HG02973 (cell line): Measurements from ENCODE around the gene SHB.

Experiments used
- ATAC-seq: cut with Tn5 transposase; IDR thresholded peaks from one replicate; pipeline ENCODE4 v1.9.1; 2021; ENCODE audit warnings: moderate library complexity; ENCODE audit not compliant: unreplicated experiment

The SHB gene

DNA sequence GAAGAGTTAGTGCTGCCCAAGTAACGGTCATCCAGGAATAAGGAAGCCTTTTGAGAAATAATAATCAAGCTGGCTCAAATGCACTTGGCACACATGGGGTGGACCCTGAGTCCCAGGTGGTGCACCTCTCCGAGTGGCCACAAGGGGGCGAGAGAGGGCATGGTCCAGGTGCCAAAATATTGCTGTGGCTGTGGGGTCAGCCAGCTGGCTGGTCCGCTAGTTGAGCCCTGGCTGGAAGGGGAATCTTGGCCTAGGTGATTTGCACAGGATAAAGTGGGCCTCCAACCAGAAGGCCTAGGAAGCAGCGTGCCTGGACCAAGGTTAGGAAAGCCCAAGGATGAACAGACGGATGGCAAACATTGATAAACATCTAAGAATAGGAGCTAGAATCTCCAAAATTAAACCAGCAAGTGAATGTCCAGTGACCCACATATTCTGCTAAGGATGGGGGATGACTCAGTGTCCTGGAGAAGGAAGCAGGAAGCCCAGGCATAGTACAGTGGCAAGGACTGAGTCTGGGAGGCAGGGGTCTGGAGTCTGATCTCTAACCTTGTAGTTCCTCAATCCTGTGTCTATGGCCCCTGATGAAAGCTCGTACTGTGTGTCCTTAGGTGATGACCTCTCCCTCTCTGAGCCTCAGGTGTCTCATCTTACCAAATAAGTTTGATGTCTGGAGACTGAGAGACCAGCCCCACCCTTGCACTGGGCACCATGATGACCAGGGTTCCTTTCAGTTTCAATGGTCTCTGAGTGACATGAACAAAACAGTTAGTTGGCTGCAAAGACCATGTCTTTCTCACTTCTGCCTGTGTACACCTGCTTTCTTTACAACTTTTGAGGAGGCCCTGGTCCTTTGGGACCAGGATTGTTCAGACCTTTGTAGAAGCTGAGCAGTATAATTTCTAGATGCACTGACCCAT lies 19.2 kb upstream of the SHB start:
- no peak for ATAC-seq

DNA sequence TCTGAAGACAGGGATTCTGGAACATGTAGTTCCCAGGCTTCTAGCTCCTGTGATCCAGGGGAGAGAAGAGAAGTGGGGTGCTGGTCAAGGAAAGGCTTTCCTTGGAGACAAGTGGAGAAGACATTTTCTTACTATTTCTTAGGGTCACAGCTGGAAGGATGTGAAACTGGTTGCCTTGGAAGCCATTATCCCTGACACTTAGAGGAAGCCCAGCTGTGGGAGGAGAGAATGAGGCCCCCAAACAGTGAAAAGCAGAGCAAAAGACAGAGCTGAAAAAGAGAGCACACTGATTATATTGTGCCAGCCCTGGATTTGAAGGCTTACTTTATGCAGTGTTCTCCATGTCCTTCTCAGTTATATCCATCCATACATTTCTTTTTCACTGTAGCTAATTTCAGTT lies 17.5 kb upstream of the SHB start:
- no peak for ATAC-seq

DNA sequence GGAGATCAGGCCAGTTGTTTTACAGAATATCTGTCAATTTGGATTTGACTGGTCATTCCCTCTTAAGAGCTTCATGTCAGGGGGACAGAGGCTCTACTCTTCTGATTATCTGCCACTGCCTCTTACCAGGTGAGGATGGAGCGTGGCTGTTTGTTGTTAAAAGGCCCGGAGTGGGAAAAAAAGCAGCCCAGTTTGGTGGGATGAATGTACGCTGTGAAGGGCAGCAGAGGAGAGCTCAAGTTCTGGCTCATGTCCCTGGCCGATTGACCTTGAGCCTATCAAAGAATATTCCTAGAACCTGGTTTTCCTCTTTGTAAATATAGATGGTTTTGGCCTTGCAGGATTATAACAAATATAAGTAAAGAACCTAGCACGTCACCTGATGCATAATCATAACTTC lies 16.3 kb upstream of the SHB start:
- ATAC-seq: no peak

GRCh38 chr9:38084556-38084880 lies 15.5 kb upstream of the SHB start:
- ATAC-seq: no peak

- no peak for ATAC-seq
These were observed 15.0 kb upstream of the SHB start for GRCh38 chr9:38083858-38084555.

- ATAC-seq: no peak
These were observed 13.6 kb upstream of the SHB start for GRCh38 chr9:38082446-38083287.

GRCh38 chr9:38081356-38082108 lies 12.5 kb upstream of the SHB start:
- ATAC-seq: no peak

DNA sequence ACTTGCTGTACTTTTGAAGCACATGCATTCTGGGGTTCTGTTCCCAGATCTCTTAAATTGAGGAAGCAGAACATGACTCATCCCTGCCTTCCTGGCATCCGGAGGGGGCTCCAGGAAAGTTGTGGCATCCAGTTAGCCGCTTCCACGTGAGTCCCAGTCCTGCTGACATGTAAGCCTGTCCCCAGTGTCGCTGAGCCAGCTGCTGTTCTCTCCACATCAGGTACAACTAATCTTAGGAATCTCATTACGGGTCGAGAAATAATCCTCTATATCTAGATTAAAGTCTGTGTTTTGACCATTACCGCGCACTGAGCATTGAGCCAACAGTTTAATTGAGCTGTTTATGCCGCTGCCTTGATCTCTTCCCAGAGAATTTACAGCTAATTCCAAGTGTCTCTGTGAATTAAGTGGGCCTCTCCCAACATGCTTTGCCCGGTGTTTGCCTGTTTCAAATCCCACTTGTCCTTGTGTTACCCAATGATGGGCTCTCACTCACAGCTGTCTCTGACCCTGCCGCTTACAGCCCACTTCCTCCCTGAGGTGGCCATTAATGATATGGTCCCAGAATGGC lies 10.5 kb upstream of the SHB start:
- ATAC-seq: no peak

GRCh38 chr9:38075272-38075671 lies 6.2 kb upstream of the SHB start:
- no peak for ATAC-seq

DNA sequence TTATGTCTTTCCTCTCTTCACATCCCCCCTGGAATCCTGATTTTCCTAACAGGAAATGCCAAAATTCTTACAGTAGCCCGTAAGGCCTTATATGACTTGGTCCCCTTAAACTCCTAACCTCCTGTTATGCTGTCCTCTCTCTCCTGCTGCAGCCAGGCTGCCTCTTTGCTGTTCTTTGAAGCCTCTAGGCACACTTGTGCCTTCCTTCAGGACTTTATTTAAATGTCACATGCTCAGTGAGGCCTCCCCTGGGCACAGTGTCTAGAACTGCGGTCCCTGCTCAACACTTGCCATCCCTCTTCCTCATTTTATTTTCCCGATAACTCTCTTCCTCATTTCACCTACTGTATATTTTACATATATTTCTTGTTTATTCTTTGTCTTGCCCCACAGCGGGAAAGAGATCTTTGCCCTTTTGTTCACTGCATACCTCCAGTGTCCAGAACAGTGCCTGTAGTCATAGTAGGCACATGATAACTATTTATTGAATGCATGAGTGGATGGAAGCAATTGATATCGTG lies 5.5 kb upstream of the SHB start:
- no peak for ATAC-seq

GRCh38 chr9:38073882-38074281 lies 4.9 kb upstream of the SHB start:
- no peak for ATAC-seq

DNA sequence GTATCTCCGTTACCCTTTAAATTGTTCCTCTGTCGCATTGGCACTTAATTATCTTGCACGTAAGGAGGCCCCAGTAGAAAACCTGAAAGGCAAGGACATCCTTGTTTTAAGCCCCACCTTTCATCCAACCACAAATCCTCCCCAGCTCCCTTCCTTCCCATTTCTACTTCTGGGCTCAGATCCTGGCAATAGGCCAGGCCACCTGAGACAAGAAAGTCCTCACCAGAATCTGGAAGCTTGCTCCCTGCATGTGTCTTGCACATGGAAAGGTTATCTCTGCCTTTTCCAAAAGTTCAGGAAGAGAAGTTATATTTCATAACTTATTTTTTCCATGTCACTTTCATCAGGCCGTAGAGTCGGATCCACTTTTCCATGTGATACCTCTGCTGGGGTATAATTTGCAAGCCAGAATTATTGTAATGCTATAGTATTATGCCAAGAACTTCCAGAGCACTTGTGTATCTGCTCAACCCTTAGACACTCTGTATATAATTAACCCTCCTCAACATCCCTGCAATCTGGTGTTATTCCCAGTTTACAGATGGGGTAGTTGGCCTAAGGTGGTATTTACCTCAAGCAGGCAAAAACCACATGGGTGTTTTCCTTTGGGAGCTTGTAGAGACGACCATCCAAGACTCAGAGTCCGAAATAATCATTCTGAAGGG lies 2.6 kb upstream of the SHB start:
- ATAC-seq: no peak

DNA sequence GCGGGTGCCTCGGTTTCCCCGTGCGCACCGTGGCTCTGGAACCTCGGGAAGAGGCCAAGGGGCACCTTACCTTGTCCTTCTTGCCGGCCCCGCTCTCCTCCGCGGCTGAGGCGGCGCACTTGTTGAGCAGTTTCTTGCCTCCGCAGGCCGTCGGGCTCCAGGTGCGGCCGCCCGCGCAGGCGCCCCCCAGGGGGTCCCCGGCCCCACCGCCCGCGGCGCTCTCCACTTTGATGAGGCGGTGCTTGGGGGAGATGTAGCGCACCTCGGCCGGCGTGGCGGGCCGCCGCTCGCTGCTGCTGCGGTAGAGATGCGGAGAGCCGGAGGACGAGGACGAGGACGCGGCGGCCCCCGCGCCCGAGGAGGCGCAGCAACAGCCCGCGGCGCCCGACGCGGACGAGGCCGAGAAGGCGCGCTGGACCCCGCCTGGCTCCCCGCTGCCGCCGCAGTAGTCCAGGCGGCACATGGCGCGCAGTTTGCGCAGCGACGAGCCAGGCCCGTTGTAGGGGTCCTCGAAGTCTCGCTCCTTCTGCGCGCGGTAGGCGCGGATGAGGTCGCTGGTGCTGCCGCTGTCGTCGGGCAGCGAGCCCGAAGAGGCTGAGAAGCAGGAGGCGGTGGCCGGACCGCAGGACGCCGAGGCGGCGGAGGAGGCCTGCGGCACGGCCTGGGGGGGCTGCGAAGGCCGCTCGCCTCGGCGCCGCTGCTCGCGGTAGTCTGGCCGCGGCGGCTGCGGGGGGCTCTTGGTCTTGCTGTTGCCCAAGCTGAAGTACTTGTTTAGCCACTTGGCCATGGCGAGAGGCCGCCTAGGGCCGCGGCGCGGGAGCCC lies 957 bp downstream of the SHB start:
- ATAC-seq: peak; percentile 4

DNA sequence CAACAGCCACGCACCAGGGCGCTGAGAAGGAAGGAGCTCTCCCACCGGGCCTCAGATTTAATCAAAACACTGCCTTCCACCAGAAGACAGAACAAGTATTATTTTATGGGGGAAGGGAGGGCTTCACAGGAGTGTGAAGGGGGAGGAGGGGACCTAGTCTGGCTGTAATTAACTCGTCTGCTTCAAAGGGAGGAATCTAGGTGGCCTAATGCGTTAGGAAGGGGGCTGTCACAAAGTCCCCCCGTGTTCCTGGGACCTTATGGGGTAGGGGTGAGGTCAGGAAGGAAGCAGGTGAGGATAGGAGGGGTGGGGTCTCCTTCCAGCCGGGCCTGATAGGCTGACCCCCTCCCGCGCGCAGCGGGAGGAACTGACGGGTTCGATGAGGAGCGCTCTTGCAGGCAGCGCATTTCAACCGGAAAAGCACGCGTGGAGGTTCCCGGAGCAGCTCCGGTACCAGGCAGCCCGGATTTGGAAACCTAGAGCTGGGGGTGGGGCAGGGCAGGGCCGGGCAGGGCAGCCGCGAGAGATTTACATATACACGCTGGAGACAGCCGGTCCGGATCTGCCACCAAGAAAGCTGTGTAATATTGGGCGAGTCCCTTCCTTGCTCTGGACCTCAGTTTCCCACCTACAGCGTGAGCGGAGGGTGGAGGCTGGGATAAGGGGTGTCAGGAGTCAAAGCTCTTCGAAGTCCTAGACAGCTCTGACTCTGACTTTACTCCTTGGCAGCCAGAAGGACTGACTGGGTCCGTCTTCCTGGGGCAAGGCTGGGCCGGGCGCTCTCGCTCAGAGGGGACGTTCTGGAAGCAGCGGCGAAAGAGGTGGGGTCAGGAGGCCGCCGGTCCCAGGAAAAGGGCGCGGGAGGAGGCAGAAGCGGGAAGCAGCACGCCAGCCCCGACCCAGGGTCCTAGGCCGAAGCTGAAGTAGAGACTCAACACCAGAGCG lies 1.8 kb downstream of the SHB start:
- no peak for ATAC-seq

GRCh38 chr9:38066197-38066913 lies 2.7 kb downstream of the SHB start:
- ATAC-seq: no peak

DNA sequence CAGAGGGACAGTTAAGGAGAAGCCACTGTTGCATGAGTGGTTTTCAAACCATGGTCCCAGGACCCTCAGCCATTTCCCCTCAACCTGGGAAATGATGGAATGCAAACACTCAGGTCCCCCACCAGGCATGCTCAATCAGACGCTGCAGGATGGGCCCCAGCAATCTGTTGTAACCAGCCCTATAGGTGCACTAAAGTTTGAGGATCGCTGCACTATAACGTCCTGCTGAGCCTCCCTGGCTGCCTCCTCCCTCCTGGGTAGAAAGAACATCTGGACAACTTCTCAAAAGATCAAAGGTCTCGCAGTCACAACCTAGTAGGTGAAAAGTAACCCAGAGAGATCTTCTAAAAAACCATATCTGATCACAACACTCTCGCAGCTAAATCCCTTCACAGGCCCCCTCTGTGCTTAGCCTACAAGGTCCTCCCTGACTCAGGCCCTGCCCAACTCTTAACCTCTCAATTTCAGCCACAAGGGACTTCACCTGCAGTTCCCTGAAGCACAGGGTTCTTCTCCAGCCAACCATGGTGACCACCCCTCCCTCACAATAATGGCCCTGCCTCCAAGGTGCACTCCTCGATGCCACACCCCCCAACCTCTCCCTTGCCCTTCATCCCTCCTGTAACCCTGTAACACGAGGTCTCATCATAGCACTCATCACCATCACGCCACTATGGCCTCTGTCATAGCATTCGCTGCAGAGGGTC lies 3.5 kb downstream of the SHB start:
- peak; percentile 31 for ATAC-seq
